GM12878 (cell line): ENCODE data around the gene ZBTB7B. TPM values are rescaled to one million over a fixed set of nuclear protein-coding genes. Genes with fewer than 3 reads are reported as not detected.

ENCODE experiments used
- ATAC-seq: fragments of 200-7000 bp; cut with Tn5 transposase; 3 replicates; pipeline ENCODE4 v1.9.1; 2020; ENCODE audit warnings: mild to moderate bottlenecking, moderate library complexity
- BruUV-seq: library from RNA; stranded (reverse); fragments of 400-500 nt; replicated peaks from 2 replicates; lab custom pipeline; 2021; lab: Mats Ljungman, UMichigan
- CTCF ChIA-PET: fragments of 300-600 bp; sonication (Branson Sonifier 250); formaldehyde crosslinking; extraction: SDS; loops from one replicate; lab custom pipeline; 2021; ENCODE audit warnings: inconsistent platforms; lab: Yijun Ruan, JAX
- POLR2A ChIA-PET: fragments of 350-600 bp; formaldehyde crosslinking; extraction: SDS; loops from one replicate; lab custom pipeline; 2021; ENCODE audit warnings: inconsistent platforms; lab: Charles Lee
- RAD21 ChIA-PET: fragments of 300-600 bp; sonication (Branson Sonifier 250); formaldehyde crosslinking; loops from one replicate; lab custom pipeline; 2023; ENCODE audit warnings: antibody characterized with exemption; ENCODE audit not compliant: unreplicated experiment; lab: Charles Lee
- SMC1A ChIA-PET: fragments of 300-600 bp; sonication (Branson Sonifier 250); formaldehyde crosslinking; loops from one replicate; lab custom pipeline; 2023; ENCODE audit not compliant: unreplicated experiment, uncharacterized antibody; lab: Charles Lee
- DNase-seq: peaks from one replicate; pipeline ENCODE4 v3.0.0-alpha.2; 2011; ENCODE audit warnings: low read depth, low spot score
- FAIRE-seq: peaks from 3 replicates; lab custom pipeline; 2011; peaks lifted over from hg19 to GRCh38; lab: Jason Lieb, UNC
- H2AFZ ChIP-seq: 2 replicates; pipeline ENCODE4 v1.6.0; 2011; ENCODE audit warnings: low read depth, low read length, control low read depth; ENCODE audit not compliant: control insufficient read depth
- H3K27ac ChIP-seq: 2 replicates; pipeline ENCODE4 v1.5.1; 2011; ENCODE audit warnings: control low read depth; ENCODE audit not compliant: control insufficient read depth, insufficient read depth
- H3K27me3 ChIP-seq, 2 experiments: replicated peaks in 1 of 2; 2 replicates each; pipeline versions ENCODE4 v1.6.0 to v1.6.1; 2011; ENCODE audit warnings: low read length in 1 of 2; ENCODE audit not compliant: control insufficient read depth in 2 of 2, insufficient read depth in 2 of 2
- H3K36me3 ChIP-seq, 2 experiments: 2 replicates each; pipeline ENCODE4 v1.5.1; 2011; ENCODE audit warnings: low read length in 1 of 2; ENCODE audit not compliant: control insufficient read depth in 2 of 2, insufficient read depth in 2 of 2
- H3K4me1 ChIP-seq: 2 replicates; pipeline ENCODE4 v1.6.1; 2011; ENCODE audit warnings: mild to moderate bottlenecking, low read length, moderate library complexity, mixed read lengths; ENCODE audit not compliant: control insufficient read depth, insufficient read depth
- H3K4me2 ChIP-seq: 2 replicates; pipeline ENCODE4 v1.6.0; 2011; ENCODE audit warnings: control low read depth; ENCODE audit not compliant: control insufficient read depth, insufficient read depth
- H3K4me3 ChIP-seq: fragments of 200-600 bp; sonication (generic); 2 replicates; pipeline ENCODE4 v1.5.1; 2016
- H3K79me2 ChIP-seq: 2 replicates; pipeline ENCODE4 v1.6.0; 2011; ENCODE audit warnings: low read length; ENCODE audit not compliant: control insufficient read depth, insufficient read depth
- H3K9ac ChIP-seq: 2 replicates; pipeline ENCODE4 v1.8.0; 2011; ENCODE audit warnings: low read length, control low read depth, mixed read lengths; ENCODE audit not compliant: control insufficient read depth, insufficient read depth
- H3K9me3 ChIP-seq: replicated peaks from 3 replicates; pipeline ENCODE4 v1.5.1; 2011; ENCODE audit warnings: mild to moderate bottlenecking, low read length; ENCODE audit not compliant: control insufficient read depth, insufficient read depth
- H4K20me1 ChIP-seq: 2 replicates; pipeline ENCODE4 v1.6.0; 2011; ENCODE audit not compliant: control insufficient read depth, insufficient read depth
- IRF4 ChIP-seq: IDR thresholded peaks from 2 replicates; pipeline ENCODE4 v1.6.1; 2011; ENCODE audit warnings: low read depth, low read length
- JUND ChIP-seq: IDR thresholded peaks from 2 replicates; pipeline ENCODE4 v1.6.1; 2012; ENCODE audit warnings: low read depth, mild to moderate bottlenecking, low read length, improper control_type of control experiment, moderate library complexity
- KAT2A ChIP-seq: conservative IDR thresholded peaks from 2 replicates; pipeline ENCODE4 v1.6.1; 2011; ENCODE audit warnings: low read depth, low read length; ENCODE audit not compliant: control insufficient read depth
- LARP7 ChIP-seq: fragments of 450-650 bp; IDR thresholded peaks from 2 replicates; pipeline ENCODE4 v1.6.1; 2017; ENCODE audit warnings: mild to moderate bottlenecking
- MEF2A ChIP-seq: IDR thresholded peaks from 2 replicates; pipeline ENCODE4 v1.6.1; 2011; ENCODE audit warnings: low read depth, mild to moderate bottlenecking, low read length, moderate library complexity; ENCODE audit not compliant: insufficient read depth
- PAX8 ChIP-seq: fragments of 450-650 bp; IDR thresholded peaks from 2 replicates; pipeline ENCODE4 v1.6.1; 2017; ENCODE audit warnings: mild to moderate bottlenecking, moderate library complexity
- POLR2A ChIP-seq: IDR thresholded peaks from 2 replicates; pipeline ENCODE4 v1.6.1; 2011; ENCODE audit warnings: low read depth, mild to moderate bottlenecking, low read length
- RBBP5 ChIP-seq: fragments of 200-600 bp; sonication (generic); conservative IDR thresholded peaks from 2 replicates; pipeline ENCODE4 v1.6.1; 2016
- RCOR1 ChIP-seq: conservative IDR thresholded peaks from 2 replicates; pipeline ENCODE4 v1.6.1; 2012; ENCODE audit warnings: low read depth, low read length, improper control_type of control experiment
- RFX5 ChIP-seq: IDR thresholded peaks from 2 replicates; pipeline ENCODE4 v1.6.1; 2011; ENCODE audit warnings: low read depth, low read length, improper control_type of control experiment
- TARDBP ChIP-seq: IDR thresholded peaks from 2 replicates; pipeline ENCODE4 v1.6.1; 2016; ENCODE audit warnings: borderline replicate concordance
- ZNF274 ChIP-seq: IDR thresholded peaks from one replicate; pipeline ENCODE4 v1.8.0; 2011; ENCODE audit not compliant: insufficient read length, insufficient read depth
- WGBS: methylation state at CpG from one replicate; pipeline ENCODE4 v1.1.6; 2016; ENCODE audit warnings: low lambda C conversion rate; ENCODE audit not compliant: insufficient replicate concordance, insufficient coverage; ENCODE audit errors: missing lambda C conversion rate; 5-methylcytosine and 5-hydroxymethylcytosine counted together
- in situ Hi-C: fragments of 300-500 bp; cut with MboI; formaldehyde crosslinking; loops from 9 replicates; pipeline ENCODE4 v1.14.3; 2018; ENCODE audit warnings: mixed read lengths
- intact Hi-C: fragments of 100-400 bp; cut with micrococcal nuclease; formaldehyde crosslinking; loops from one replicate; pipeline ENCODE4 v1.14.2; 2022; ENCODE audit not compliant: unreplicated experiment
- polyA plus RNA-seq, 11 experiments: library from polyadenylated mRNA; depleted of rRNA in 4 of 11; unstranded in 6 of 11; stranded (reverse) in 5 of 11; fragments of >200 nt; fragmentation: Nextera tagmentation in 4 of 11; fragmentation: Illumina TruSeq in 1 of 11; extraction: Ambion mirVana in 4 of 11; extraction: Trizol in 1 of 11; gene quantifications; 1 replicate in 1 of 11; 2 replicates in 10 of 11; pipeline versions ENCODE4 v1.2.1 to v1.2.3, GENCODE V29; 2011 to 2016; ENCODE audit warnings: inconsistent platforms in 2 of 11, missing spikeins in 2 of 11, low read depth in 1 of 11
- total RNA-seq, 4 experiments: library from RNA; depleted of rRNA in 3 of 4; stranded (reverse); fragments of >200 nt in 3 of 4; fragmentation: Illumina TruSeq in 1 of 4; extraction: Trizol in 1 of 4; gene quantifications; 2 replicates each; pipeline versions ENCODE4 v1.2.1 to v1.2.3, GENCODE V29; 2013 to 2021
- TF ChIP-seq, protein P1 (sequence below): fragments of 450-650 bp; formaldehyde crosslinking; IDR thresholded peaks from 2 replicates; pipeline ENCODE4 v1.5.0; 2022; ENCODE audit warnings: mild to moderate bottlenecking, missing genetic modification characterization
- TF ChIP-seq, protein P2 (sequence below): IDR thresholded peaks from 2 replicates; pipeline ENCODE4 v1.6.1; 2012; ENCODE audit warnings: low read depth, low read length, improper control_type of control experiment
- TF ChIP-seq, protein P3 (sequence below): fragments of 450-650 bp; IDR thresholded peaks from 2 replicates; pipeline ENCODE4 v1.6.1; 2017; ENCODE audit warnings: antibody characterized with exemption, mild to moderate bottlenecking, moderate library complexity
- TF ChIP-seq, protein P4 (sequence below): IDR thresholded peaks from 2 replicates; pipeline ENCODE4 v1.6.1; 2011; ENCODE audit warnings: mild to moderate bottlenecking, low read depth, low read length, moderate library complexity; ENCODE audit not compliant: insufficient replicate concordance
- TF ChIP-seq, protein P5 (sequence below): IDR thresholded peaks from 2 replicates; pipeline ENCODE4 v1.6.1; 2011; ENCODE audit warnings: low read depth, mild to moderate bottlenecking, low read length, moderate library complexity, borderline replicate concordance; ENCODE audit errors: extremely low read depth

Gene ZBTB7B
- total and polyA plus RNA-seq, 10 of the 15 experiments (the other 5 are each of a cell fraction or from before 2014, with no cell fraction given), result 0.11 to 44.9 (median 11.3) TPM

DNA sequence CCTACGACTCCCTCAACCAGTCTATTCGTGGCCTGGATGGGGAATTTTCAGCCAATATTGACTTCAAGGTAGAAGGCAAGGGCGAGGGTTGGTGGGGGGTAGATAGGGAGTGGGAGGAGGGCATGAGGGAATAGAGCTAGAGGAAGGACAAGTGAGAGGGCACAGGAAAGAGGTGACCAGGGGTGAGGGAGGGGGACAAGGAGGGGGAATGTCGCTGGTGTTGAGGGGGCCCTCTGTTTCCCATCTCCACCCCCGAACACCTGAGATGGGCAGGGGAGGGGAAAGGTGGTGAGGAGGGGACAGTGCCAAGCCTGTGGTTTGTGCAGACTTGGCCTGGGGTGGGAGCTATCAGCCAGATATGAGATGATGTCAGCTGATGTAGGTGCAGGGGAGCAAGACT lies 40.2 kb downstream of the ZBTB7B start (continued):
- TF ChIP-seq, protein P1, sequence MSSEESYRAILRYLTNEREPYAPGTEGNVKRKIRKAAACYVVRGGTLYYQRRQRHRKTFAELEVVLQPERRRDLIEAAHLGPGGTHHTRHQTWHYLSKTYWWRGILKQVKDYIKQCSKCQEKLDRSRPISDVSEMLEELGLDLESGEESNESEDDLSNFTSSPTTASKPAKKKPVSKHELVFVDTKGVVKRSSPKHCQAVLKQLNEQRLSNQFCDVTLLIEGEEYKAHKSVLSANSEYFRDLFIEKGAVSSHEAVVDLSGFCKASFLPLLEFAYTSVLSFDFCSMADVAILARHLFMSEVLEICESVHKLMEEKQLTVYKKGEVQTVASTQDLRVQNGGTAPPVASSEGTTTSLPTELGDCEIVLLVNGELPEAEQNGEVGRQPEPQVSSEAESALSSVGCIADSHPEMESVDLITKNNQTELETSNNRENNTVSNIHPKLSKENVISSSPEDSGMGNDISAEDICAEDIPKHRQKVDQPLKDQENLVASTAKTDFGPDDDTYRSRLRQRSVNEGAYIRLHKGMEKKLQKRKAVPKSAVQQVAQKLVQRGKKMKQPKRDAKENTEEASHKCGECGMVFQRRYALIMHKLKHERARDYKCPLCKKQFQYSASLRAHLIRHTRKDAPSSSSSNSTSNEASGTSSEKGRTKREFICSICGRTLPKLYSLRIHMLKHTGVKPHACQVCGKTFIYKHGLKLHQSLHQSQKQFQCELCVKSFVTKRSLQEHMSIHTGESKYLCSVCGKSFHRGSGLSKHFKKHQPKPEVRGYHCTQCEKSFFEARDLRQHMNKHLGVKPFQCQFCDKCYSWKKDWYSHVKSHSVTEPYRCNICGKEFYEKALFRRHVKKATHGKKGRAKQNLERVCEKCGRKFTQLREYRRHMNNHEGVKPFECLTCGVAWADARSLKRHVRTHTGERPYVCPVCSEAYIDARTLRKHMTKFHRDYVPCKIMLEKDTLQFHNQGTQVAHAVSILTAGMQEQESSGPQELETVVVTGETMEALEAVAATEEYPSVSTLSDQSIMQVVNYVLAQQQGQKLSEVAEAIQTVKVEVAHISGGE (CRISPR knock-in tag), result no peak
- TF ChIP-seq PAX8, result no peak
- TF ChIP-seq MEF2A, result no peak
- no peak for TF ChIP-seq ZNF274
- TF ChIP-seq RFX5, result no peak
- no peak for TF ChIP-seq IRF4
- TF ChIP-seq RBBP5, result no peak
- TF ChIP-seq, protein P2, sequence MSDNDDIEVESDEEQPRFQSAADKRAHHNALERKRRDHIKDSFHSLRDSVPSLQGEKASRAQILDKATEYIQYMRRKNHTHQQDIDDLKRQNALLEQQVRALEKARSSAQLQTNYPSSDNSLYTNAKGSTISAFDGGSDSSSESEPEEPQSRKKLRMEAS, result no peak
- TF ChIP-seq POLR2A, result no peak
- no peak for TF ChIP-seq LARP7
- TF ChIP-seq KAT2A, result no peak

DNA sequence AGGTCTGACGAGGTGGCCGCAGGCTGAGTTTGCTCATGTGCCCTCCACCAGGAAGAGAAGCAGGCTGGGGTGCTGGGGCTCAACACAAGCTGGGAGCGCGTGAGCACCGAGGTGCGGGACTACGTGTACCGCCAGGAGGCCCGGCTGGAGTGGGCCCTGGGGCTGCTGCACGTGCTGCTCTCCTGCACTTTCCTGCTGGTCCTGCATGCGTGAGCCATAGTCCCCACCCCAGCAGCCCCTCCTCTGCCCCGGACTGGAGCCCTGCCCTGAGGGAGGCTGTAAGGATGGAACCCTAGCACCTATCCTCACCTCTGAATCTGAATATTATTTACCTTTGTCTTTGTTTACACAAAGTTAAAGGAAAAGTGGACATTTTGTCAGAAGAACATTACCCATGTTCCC lies 40.7 kb downstream of the ZBTB7B start:
- intact Hi-C loops, result no loop called here
- TF ChIP-seq, protein P3, sequence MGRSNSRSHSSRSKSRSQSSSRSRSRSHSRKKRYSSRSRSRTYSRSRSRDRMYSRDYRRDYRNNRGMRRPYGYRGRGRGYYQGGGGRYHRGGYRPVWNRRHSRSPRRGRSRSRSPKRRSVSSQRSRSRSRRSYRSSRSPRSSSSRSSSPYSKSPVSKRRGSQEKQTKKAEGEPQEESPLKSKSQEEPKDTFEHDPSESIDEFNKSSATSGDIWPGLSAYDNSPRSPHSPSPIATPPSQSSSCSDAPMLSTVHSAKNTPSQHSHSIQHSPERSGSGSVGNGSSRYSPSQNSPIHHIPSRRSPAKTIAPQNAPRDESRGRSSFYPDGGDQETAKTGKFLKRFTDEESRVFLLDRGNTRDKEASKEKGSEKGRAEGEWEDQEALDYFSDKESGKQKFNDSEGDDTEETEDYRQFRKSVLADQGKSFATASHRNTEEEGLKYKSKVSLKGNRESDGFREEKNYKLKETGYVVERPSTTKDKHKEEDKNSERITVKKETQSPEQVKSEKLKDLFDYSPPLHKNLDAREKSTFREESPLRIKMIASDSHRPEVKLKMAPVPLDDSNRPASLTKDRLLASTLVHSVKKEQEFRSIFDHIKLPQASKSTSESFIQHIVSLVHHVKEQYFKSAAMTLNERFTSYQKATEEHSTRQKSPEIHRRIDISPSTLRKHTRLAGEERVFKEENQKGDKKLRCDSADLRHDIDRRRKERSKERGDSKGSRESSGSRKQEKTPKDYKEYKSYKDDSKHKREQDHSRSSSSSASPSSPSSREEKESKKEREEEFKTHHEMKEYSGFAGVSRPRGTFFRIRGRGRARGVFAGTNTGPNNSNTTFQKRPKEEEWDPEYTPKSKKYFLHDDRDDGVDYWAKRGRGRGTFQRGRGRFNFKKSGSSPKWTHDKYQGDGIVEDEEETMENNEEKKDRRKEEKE, result no peak
- TF ChIP-seq, protein P4, sequence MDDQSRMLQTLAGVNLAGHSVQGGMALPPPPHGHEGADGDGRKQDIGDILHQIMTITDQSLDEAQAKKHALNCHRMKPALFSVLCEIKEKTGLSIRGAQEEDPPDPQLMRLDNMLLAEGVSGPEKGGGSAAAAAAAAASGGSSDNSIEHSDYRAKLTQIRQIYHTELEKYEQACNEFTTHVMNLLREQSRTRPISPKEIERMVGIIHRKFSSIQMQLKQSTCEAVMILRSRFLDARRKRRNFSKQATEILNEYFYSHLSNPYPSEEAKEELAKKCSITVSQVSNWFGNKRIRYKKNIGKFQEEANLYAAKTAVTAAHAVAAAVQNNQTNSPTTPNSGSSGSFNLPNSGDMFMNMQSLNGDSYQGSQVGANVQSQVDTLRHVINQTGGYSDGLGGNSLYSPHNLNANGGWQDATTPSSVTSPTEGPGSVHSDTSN, result no peak
- no peak for TF ChIP-seq TARDBP
- no peak for TF ChIP-seq RCOR1
- TF ChIP-seq, protein P5, sequence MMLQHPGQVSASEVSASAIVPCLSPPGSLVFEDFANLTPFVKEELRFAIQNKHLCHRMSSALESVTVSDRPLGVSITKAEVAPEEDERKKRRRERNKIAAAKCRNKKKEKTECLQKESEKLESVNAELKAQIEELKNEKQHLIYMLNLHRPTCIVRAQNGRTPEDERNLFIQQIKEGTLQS, result no peak
- no peak for TF ChIP-seq JUND

More for the DNA sequence above, 40.7 kb downstream of the ZBTB7B start:
- WGBS, result 54% methylated on average over 12 of the region's 12 CpGs
- H4K20me1 ChIP-seq, result no peaks in the 10 kb centered on the region
- CTCF ChIA-PET, result interaction anchor here (0.8 to 6.1 kb wide), 16 partner anchors 8 to 374 kb away, joined by 3 to 121 read pairs (median 4); partner anchors contain the start of gene ADAM15
- POLR2A ChIA-PET, result interaction anchor here (0.5 to 1.8 kb wide), 5 partner anchors 8 to 42 kb away, joined by 3 to 4 read pairs (median 3); no protein-coding TSS in a partner anchor
- FAIRE-seq (no peak), DNase-seq (no peak), ATAC-seq (no peak)
- no peak overlapping the region for H3K4me3 ChIP-seq
- H3K4me1 ChIP-seq, result no peaks in the 10 kb centered on the region
- RAD21 ChIA-PET, result interaction anchor here (0.5 to 3.6 kb wide), 7 partner anchors 9 to 70 kb away, joined by 3 to 16 read pairs (median 5); no protein-coding TSS in a partner anchor
- no peak overlapping the region for H3K4me2 ChIP-seq
- H3K9me3 ChIP-seq, result no peaks in the 10 kb centered on the region
- in situ Hi-C loops, result no loop called here
- no peaks in the 10 kb centered on the region for H3K36me3 ChIP-seq
- SMC1A ChIA-PET, result interaction anchor here (1.7 to 3.0 kb wide), 3 partner anchors 16 to 42 kb away, joined by 5 to 17 read pairs (median 13); no protein-coding TSS in a partner anchor
- no peaks in the 10 kb centered on the region for H3K79me2 ChIP-seq
- no peak overlapping the region for H2AFZ ChIP-seq
- no peak overlapping the region for H3K9ac ChIP-seq
- peaks cover 2 to 5% of the 10 kb centered on the region in 2 experiments; a peak in 3 of 4 replicates for H3K27me3 ChIP-seq
- no peak overlapping the region for H3K27ac ChIP-seq
- no TSS peak for BruUV-seq
